Caki2 (cell line): ENCODE measurements around the gene TRPM1. TPM values are rescaled to one million over a fixed set of nuclear protein-coding genes. Genes with fewer than 3 reads are reported as not detected.

Experiments used
- DNase-seq: peaks from one replicate; pipeline ENCODE4 v3.0.0-alpha.2; 2015; ENCODE audit warnings: low read depth
- in situ Hi-C: cut with HindIII; loops from 2 replicates; pipeline ENCODE4 v1.10.0; 2016; ENCODE audit warnings: low sequenced_read_pairs, low pct_unique_long_range_greater_than_20kb, mixed read lengths
- total RNA-seq: library from RNA; depleted of rRNA; stranded (reverse); fragments of >200 nt; shearing (Covaris generic); gene quantifications from 2 replicates; pipeline ENCODE4 v1.2.3, GENCODE V29; 2014; ENCODE audit warnings: low replicate concordance

TRPM1 gene
- total RNA-seq, 1 experiment from 2014 or later = 0.07 TPM

DNA sequence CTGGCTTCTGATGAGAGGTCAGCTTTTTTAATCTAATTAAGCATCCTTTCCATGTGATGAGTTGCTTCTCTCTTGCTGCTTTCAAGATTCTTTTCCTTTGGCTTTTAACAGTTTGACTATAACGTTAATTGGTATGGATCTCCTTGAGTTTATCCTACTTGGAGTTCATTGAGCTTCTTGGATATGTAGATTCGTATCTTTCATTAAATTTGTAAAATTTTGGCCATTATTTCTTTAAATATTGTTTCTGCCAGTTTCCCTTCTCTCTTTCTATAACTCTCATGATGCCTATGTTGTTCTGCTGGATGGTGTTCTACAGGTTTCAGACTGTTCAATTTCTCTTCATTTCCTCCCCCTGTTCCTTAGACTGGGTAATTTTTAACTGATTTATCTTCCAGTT lies 89.1 kb downstream of the TRPM1 start:
- in situ Hi-C loops = no loop called here
- DNase-seq = no peak

DNA sequence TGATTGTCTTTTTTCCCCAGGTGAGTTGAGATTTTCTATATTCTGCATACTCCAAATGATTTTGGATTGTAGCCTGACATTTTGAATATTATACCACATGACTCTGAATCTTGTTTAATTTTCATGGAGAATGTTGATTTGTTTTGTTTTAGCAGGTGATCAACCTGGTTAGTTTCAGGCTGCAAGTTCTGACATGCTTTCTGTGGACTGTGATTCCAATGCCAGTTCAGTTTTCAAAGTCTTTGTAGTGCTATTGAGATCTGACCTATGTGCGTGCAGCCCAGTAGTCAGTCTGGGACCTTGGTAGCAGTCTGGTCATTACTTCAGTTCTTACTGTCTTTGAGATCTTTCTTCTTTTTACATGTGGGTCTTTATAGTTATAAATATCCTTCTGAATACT lies 91.5 kb downstream of the TRPM1 start:
- in situ Hi-C loops = no loop called here
- DNase-seq = no peak

DNA sequence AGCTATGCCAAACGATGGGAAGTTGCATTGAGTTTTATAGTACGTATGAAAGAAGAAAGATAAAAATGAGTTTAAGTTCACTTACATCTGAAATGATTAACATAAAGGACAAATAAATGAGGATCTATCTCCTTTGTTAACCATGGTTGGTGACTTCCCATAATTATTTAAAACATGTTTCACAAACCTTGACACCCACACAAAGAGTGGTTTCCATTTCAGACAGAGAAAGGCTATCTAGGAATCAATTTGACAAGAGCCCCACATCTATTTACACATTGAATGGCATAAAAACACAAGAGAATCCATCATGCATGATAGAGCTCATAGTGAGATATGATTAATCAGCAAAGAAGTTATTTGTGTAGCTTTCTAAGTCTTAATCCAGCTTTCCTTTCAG lies 95.9 kb downstream of the TRPM1 start:
- in situ Hi-C loops = no loop called here
- DNase-seq = no peak

DNA sequence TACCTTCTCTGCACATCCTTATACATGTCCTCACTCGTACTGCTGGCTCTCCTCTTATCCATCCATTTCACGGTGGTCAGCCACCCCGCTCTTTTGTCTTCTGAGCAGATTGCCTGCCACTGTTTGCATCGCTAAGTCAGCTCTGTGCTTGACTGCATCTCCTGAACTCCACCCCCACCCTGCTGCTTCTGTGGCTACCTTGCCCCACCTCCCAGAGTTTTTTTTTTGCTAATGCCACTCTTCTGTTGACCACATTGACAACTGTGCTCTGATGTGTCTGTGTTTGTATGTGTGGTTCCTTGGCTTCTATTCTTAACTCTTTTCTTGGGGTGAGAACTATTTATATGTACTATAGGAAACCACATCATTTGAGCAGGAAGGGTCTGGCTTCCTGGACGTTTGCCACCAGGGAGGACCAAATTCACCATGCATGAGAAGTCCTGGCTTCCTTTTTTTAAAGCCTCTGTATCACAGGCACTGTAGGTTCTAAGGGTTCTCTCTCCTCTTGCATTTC lies 97.2 kb downstream of the TRPM1 start:
- in situ Hi-C loops = no loop called here
- peak; percentile 77 for DNase-seq

DNA sequence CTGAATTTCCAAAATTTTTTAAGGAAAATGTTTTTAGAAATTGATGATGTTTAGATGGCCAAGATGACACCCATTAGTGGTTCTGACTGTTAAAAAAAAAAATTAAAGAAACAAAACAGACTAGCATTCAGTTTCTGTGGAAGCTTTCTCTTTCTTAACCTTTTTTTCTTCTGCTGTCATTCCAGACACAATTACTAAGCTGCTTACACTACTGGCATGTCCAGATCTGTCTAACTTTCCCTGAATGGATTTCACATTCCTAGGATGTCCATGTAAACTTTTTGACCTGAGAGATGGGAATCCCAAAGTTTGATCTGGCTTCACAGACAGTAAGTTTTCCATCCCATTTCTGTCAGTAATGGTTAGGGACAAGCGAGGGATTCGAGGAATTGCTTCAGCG lies 99.8 kb downstream of the TRPM1 start:
- in situ Hi-C loops = no loop called here
- DNase-seq = no peak

DNA sequence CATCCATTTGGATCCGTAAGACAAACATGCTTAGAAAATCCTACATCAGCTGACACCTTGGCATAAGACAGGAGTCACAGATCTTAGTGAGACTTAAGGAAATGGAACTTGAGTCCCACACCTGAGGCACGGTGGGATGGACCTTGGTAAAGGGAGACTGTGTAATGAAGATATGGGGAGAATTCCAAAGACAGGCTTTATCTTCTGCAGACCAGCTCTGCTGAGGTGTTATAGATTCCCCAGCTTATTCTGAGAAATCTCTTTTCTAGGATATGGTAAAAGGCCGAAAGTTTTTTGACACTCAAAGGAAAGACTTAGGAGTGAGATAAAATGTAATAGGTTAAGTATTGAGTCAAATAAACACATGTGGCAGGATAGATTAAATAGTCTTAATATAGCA lies 101.8 kb downstream of the TRPM1 start:
- in situ Hi-C loops = no loop called here

DNA sequence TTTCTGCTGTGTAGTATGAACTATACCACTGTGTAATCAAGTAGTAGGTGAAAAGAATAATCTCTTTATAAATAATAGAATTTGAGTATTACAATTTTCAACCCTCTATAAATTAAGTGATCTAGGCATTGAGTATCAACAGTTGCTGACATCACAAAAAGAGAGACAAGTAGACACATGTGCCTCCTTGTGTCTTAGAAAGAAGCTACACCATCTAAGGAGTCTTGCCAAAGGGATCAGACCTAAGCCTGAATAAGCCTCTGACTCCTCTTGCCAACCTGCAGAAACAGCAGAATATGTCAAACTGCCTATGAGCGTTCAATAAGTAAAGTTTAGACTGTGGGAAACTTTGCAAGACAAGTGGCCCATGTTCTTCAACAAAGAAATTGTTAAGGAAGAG lies 104.3 kb downstream of the TRPM1 start:
- DNase-seq = no peak
- in situ Hi-C loops = no loop called here

More for the DNA sequence above, 101.8 kb downstream of the TRPM1 start:
- no peak for DNase-seq

DNA sequence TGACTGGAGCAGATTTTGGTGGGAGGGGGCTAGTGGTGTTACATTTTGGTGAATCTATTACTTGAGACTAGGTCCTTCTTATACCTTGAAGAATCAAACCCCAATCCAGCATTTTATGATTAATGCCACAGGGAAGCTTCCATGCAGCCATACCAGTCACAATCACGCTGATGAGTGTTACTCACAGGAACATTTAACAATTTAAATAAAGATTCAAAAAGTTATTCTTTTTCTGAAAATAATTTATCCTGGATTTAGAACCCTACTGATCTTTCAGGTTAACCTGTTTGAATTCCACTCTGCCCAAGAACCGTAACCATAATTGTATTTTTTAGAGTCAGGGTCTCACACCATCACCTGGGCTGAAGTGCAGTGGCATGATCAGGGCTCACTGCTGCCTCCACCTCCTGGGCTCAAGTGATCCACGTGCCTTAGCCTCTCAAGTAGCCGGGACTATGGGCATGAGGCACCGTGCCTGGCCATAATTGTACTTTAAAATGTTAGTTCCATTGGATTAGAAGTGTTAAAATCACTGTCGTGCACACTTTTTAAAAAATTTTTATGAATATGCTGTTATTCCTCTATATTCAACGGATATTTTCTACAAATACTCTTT lies 109.2 kb downstream of the TRPM1 start:
- no peak for DNase-seq
- in situ Hi-C loops = no loop called here

DNA sequence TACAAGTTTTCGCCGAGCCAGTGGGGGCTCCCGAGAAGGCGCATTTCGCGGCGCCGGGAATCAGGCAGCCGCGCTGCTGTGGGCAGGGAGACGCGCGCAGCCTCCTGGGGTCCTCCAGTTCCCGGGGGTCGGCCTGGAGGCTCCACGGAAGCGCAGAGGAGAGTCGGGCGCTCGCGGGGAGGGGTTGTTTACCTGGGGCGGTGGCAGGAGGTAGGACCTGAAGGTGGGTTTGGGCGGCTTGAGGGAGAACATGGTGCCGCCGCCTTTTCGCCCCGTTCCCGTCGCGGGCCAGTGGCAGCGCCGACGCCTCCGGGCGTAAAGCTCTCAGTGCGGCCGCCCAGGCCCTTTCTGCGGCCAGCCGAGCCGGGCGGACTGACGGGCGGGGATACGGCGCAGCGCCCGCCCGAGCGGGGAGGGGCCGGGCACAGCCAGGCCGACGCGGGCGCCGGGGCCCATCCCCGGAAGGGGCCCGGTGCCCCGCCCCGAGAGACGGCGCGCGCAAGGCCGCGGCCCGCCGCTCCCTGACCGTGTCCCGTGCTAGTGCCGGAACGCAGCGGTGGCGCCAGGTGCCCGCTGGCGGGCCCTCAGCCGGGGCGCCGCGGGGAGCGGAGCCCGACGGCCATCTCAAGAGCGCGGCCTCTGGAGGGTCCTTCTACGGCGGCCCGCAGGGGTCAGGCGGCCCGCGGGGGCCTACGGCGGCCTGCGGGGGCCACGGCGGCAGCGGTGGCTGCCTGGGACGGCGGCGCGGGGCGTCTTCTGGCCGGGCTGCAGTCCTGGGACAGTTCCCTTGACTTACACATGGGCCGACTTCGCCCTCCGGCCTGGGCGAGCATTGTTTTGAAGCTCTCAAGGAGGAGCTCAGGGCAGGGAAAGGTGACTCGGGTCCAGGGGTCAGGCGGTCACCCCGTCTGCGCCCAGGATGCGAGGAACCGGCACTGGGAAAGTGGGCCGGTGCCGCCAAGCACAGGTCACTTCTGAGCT lies 110.0 kb downstream of the TRPM1 start, which contains the start of gene MTMR10:
Gene MTMR10, minus strand, starts transcription at position 374 of the 981 bp plus-strand sequence. Its CDS starts 122 bp downstream, at position 252.
- in situ Hi-C loops = no loop called here
- peak; percentile 85 for DNase-seq

DNA sequence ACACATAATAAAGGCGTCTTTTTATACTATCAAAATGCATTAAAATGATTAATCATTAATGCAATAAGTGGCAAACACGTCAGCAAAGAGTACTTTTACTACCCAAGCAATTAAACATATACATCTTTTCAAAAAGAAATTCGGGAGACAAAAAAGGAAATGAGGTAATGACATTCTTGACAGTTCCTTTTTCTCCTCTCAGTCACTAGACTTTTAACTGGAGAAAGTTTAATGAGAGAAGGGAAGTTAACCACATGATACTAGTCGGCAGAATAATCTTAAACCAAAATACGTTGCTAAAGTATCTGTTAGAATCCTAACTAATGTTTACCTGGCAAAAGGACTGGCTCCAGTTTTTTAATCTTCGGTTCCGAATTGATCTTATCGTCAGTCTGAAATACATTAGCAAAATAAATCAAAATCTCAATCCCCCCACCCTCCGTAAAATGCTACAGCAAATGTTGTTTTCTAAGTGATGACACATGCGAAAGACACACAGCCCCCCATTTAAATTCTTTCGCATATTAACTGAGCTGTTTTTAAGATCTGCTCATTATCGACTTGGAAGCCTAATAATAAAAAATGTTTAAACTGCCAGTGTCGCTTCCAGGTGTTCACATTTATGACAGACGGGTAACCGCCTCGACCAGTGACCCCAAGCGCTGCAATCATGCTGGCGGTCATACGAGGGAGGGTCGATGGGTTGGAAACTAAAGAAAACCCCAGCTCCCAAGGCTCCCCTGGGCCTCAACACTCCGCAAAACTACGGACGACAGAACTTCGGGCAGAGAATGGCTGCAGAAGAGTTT lies 110.9 kb downstream of the TRPM1 start:
- in situ Hi-C loops = no loop called here
- no peak for DNase-seq

DNA sequence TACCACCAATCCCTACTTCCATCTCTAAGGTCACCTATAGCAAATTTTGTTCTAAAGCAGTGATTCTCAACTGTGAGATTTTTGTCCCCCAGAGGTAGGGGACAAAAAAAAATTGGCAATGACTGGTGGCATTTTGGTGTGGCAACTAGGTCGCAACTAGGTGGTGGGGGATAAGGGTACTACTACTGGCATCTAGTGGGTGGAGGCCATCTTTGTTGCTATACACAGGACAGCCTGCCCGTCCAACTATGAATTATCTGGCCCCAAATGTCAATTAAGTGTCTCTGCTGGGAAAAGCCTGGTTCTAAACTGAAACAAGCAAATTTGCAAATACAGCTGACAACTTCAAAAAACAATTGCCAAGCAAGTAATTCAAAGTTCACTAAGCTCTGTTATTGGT lies 111.5 kb downstream of the TRPM1 start:
- in situ Hi-C loops = no loop called here
- DNase-seq = peak; percentile 54

DNA sequence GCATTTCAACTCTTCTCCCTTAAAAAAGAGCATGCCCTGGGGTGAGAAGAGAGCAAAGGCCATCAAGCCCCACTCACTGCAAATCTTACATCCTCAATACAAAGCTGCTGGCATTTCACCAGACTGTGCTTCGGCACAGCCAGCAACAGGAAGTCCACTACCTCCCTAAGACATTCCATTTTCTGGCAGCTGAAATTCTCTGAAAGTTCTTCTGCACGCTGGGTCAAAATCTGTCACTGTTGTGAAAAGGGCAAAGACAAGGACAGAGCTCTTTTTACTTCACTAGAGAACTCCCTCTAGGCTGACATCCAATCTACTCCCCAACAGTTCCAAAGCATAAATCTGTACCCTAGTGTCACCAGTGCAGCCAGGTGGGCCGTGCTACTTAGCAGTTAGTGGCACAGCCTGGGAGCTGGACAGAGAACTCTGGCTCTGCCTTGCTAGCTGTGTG lies 116.4 kb downstream of the TRPM1 start:
- in situ Hi-C loops = no loop called here

DNA sequence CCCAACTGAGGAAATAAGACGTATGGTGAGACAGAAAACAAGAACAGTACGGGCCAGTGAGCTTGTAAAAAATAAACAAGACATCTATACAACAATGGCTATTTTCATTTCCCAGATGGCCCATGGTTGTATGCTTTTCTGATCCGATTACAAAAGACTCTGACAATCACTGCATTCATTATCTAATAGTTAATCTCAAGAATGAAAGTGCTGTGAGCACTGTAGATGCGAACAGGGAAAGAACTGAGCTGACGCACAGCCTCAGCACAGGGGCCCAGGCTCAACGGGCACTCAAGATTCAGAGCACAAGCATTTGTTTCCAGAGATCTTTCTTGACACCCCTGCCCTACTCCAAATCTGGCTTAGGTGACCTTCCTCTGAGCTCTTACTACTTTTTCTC lies 117.0 kb downstream of the TRPM1 start:
- in situ Hi-C loops = no loop called here
- peak; percentile 15 for DNase-seq

More for the DNA sequence above, 116.4 kb downstream of the TRPM1 start:
- DNase-seq = no peak

DNA sequence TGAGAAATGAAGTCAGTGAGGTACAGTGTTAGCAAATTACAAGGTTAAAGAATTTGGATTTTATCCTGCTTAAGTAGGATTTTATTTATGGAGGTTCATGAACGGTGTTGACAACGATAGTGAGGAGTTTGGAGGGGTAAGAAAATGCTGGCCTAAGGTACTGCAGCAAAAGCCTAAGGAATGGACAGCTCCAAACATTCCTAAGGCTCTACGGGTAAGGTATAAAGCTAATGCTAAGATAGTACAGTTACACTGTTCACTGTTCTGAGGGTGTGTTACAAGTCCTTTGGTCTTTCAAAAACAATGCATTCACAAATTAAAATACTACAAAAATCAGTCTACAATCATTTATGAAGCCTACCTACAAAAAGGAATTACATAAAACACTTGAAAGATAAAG lies 117.4 kb downstream of the TRPM1 start:
- no peak for DNase-seq
- in situ Hi-C loops = no loop called here

DNA sequence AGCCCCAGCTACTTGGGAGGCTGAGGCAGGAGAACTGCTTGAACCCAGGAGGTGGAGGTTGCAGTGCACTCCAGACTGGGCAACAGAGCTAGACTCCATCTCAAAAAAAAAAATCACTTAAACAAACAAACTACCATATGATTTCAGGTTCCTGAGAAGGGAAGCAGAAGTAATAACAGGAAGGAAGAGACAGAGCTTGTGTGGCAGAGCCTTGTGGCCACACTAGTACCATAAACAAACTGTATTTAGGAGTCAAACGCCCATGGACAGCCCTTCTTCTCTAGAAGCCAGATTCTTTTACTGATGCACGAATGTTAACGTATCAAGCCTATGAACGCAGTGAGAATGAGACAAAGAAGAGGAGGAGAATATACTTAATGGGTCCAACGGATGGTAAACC lies 122.1 kb downstream of the TRPM1 start:
- DNase-seq = no peak
- in situ Hi-C loops = no loop called here

DNA sequence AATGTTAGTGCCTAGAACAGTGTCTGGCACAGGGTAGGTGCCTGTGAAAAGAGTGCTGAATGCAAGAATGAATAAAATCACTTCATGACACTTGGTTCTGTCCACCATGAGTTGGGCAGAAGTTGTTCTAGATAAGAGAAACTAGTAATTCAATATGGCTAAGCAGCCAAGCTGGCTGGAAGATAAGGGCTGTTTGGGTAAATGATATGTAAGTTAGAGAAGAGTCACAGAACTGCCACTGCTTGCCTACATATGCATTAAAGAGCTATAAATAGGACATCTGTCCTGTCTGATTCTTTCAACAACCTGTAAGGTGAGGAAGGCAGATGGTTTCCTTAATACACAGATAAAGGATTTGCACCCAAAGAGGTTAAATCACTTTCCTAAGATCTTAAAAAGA lies 123.2 kb downstream of the TRPM1 start:
- no peak for DNase-seq
- in situ Hi-C loops = no loop called here

DNA sequence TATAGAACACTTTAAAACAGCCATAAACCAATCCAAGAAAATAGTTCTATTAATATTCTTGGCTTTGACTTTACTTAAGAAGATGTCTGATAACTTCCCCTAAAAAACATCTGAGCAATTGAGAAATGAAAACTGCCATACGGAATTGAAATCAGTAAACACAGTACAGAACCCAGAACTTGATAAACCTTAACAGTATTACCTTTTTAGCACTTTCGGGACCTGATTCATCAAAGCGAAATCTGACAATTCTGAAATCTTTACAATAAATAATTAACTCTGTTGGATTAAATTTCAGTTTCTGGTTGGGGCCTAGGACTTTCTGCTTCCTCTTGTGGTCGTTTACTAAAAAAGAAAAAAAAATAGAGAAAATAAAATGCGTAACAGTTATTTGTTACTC lies 127.4 kb downstream of the TRPM1 start:
- no peak for DNase-seq
- in situ Hi-C loops = no loop called here

DNA sequence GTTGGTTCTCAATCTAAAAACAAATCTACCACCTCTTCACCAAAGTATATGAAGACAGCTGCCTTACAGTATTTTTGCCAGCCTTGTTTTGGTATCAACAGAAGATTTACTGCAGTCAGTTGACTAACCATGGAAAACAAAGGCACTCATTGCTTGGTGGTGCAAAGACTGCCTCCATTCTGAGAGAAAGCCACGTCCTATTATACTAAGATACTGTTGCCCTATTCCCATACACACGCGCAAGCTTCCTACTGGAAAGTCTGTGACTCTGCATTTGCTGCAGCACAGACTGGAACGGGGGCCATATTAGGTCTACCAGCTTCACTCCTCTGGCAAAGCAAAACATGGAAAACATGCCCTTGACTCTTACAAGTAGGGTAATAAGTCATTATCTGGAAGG lies 128.1 kb downstream of the TRPM1 start:
- no peak for DNase-seq
- in situ Hi-C loops = no loop called here
